HUES64 (cell line): ENCODE measurements around the gene COX4I2.
A peak's percentile ranks its signal among the peaks of the same experiment; 100 is the strongest.
"Not testable (repeated sequence)": the region's sequence is repeated elsewhere in the genome, so short reads cannot be mapped to it uniquely, and the experiment has no call there.

Source experiments
- H3K27ac ChIP-seq: 2 replicates; pipeline ENCODE4 v1.7.0; 2013; ENCODE audit warnings: low read depth, low read length, inconsistent platforms
- H3K27me3 ChIP-seq: 2 replicates; pipeline ENCODE4 v1.6.1; 2013; ENCODE audit warnings: mild to moderate bottlenecking, low read length; ENCODE audit not compliant: insufficient read depth
- H3K36me3 ChIP-seq: 2 replicates; pipeline ENCODE4 v1.6.1; 2013; ENCODE audit warnings: mild to moderate bottlenecking, low read length; ENCODE audit not compliant: insufficient read depth
- H3K4me1 ChIP-seq: 2 replicates; pipeline ENCODE4 v1.6.1; 2013; ENCODE audit warnings: mild to moderate bottlenecking, low read length, moderate library complexity; ENCODE audit not compliant: insufficient read depth
- H3K4me3 ChIP-seq: 2 replicates; pipeline ENCODE4 v1.5.1; 2013; ENCODE audit warnings: mild to moderate bottlenecking, low read length, moderate library complexity
- H3K9ac ChIP-seq: 2 replicates; pipeline ENCODE4 v1.6.1; 2013; ENCODE audit warnings: mild to moderate bottlenecking, low read depth, low read length
- H3K9me3 ChIP-seq: 2 replicates; pipeline ENCODE4 v1.6.1; 2013; ENCODE audit warnings: low read depth, low read length; ENCODE audit not compliant: insufficient read depth
- WGBS: fragments of 150-250, 120-280 bp; methylation state at CpG from one replicate; pipeline ENCODE4 v1.1.7; 2013; ENCODE audit warnings: missing lambda C conversion rate; 5-methylcytosine and 5-hydroxymethylcytosine counted together

COX4I2 gene

DNA sequence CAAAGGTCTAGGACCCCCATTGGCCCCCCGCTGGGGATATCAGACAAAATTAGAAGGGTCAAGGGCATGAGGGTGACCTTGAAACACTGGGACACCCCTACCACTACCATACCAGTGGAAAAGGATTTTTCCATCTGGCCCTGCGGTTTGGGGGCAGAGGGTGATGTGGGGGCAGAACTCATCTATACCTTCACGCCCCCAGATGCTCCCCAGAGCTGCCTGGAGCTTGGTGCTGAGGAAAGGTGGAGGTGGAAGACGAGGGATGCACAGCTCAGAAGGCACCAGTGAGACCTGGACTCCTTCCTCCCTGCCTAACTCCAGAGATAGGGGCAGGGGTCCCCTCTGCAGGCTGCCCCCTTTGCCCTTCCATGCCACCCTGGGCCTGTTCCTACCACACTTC lies 1.1 kb downstream of the COX4I2 start:
- no peaks in the 10 kb centered on the region for H3K9me3 ChIP-seq
- WGBS, result 100% methylated on average over 2 of the region's 4 CpGs
- H3K27me3 ChIP-seq, result no peaks in the 10 kb centered on the region
- no peaks in the 10 kb centered on the region for H3K36me3 ChIP-seq
- H3K27ac ChIP-seq, result no peak overlapping the region
- H3K4me1 ChIP-seq, result peaks cover 5% of the 10 kb centered on the region; the same call in 1 of the 2 replicates
- H3K4me3 ChIP-seq, result no peak overlapping the region
- H3K9ac ChIP-seq, result no peak overlapping the region

DNA sequence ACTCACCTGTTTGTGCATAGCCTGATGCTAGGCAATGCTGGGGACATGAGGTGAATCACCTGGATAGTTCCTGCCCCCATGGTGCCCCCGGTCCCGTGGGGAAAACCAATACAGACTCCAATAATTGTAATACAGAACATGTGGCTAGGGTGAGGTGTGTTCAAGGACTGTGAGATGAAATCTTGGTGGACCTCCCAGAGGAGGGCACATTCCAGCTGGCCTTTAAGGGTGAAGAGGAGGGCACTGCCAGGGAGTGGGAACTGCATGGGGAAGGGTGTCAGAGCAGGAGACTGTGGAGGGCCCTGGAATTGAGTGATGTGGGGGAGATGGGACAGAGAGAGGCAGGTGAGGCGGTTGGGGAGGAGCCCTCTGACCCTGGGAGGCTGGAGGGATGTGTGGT lies 2.5 kb downstream of the COX4I2 start:
- WGBS, result 81% methylated on average over 3 of the region's 3 CpGs
- no peak overlapping the region for H3K27ac ChIP-seq
- no peaks in the 10 kb centered on the region for H3K36me3 ChIP-seq
- H3K4me1 ChIP-seq, result peaks cover 5% of the 10 kb centered on the region; the same call in 1 of the 2 replicates
- no peak overlapping the region for H3K9ac ChIP-seq
- H3K4me3 ChIP-seq, result no peak overlapping the region
- H3K9me3 ChIP-seq, result no peaks in the 10 kb centered on the region
- H3K27me3 ChIP-seq, result no peaks in the 10 kb centered on the region

DNA sequence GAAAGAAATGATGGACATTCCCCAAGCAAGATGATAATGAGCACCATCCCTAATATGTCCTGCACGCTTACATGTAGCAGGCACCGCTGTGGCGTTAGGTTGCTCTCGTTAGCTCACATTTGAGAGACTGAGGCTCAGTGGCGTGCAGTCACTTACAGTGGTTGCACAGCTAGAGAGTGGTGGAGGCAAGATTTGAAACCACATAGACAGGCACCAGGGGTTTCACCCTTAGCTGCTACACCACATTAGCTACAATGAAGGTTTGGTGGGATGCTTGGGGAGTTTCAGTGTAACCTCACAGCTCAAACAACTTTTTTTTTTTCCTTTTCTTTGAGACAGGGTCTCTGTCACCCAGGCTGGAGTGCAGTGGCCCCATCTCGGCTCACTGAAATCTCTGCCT lies 3.7 kb downstream of the COX4I2 start:
- H3K9ac ChIP-seq, result no peak overlapping the region
- no peaks in the 10 kb centered on the region for H3K9me3 ChIP-seq
- no peaks in the 10 kb centered on the region for H3K27me3 ChIP-seq
- H3K36me3 ChIP-seq, result no peaks in the 10 kb centered on the region
- no peak overlapping the region for H3K27ac ChIP-seq
- WGBS, result 94% methylated on average over 6 of the region's 6 CpGs
- no peak overlapping the region for H3K4me3 ChIP-seq
- peaks cover 5% of the 10 kb centered on the region; the same call in 1 of the 2 replicates for H3K4me1 ChIP-seq

DNA sequence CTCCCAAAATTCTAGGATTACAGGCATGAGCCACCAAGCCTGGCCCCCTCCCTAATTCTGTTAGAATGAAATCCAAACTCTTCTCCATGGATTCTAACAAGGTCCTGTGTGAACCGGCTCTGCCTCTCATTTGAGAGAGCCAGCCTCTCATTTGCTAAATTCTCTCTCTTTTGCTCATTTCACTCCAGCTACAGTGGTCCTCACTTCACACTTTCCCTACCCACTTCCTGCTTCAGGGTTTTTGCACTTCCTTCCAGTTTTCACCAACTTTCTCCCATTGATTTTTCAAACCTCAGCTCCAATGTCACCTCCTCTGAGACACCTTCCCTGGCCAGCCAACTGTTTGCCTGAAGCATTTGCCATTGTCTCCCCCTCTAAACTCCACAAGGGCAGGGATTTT lies 5.1 kb downstream of the COX4I2 start:
- no peak overlapping the region for H3K27ac ChIP-seq

DNA sequence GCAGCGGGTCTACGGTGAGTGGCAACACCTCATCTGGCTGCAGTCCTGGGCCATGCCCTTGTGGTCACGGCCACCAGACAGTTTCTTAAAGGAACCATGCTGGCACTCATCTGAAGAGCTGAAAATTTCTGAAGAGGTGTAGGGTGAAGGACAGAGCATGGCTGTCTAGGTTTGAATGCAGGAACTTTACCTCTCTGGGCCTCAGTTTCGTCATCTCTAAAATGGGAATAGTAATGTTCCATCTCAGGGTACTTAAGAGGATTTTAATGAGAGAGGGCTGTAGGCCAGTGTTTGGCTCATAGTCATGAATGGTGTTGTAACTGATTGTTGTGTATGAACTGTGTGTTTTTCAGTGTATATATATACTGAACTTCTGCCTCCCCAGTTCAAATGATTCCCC lies 5.8 kb downstream of the COX4I2 start:
- no peak overlapping the region for H3K9ac ChIP-seq
- no peak overlapping the region for H3K27ac ChIP-seq
- H3K4me1 ChIP-seq, result peaks cover 1% of the 10 kb centered on the region; the same call in 1 of the 2 replicates
- H3K27me3 ChIP-seq, result no peaks in the 10 kb centered on the region
- H3K9me3 ChIP-seq, result no peaks in the 10 kb centered on the region
- no peaks in the 10 kb centered on the region for H3K36me3 ChIP-seq
- WGBS, result 97% methylated on average over 4 of the region's 4 CpGs
- H3K4me3 ChIP-seq, result no peak overlapping the region

More for the DNA sequence above, 5.1 kb downstream of the COX4I2 start:
- H3K4me1 ChIP-seq, result peaks cover 5% of the 10 kb centered on the region; the same call in 1 of the 2 replicates
- no peak overlapping the region for H3K9ac ChIP-seq
- 91% methylated on average over 1 of the region's 1 CpG for WGBS
- no peaks in the 10 kb centered on the region for H3K27me3 ChIP-seq
- H3K4me3 ChIP-seq, result no peak overlapping the region
- H3K9me3 ChIP-seq, result no peaks in the 10 kb centered on the region
- no peaks in the 10 kb centered on the region for H3K36me3 ChIP-seq

DNA sequence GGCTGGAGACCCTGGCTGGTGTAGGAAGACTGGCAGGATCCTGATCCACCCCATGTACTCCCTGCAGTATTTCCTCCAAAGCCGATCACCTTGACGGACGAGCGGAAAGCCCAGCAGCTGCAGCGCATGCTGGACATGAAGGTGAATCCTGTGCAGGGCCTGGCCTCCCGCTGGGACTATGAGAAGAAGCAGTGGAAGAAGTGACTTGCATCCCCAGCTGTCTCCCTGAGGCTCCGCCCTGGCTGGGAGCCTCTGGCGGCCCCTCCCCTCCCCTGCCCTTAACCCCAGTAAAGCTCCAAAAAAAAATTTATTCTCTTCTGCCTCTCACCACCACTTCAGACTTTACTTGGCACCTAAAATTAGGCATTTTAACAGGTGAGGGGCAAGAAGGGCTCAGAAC lies 7.0 kb downstream of the COX4I2 start:
- WGBS, result 86% methylated on average over 8 of the region's 8 CpGs
- no peaks in the 10 kb centered on the region for H3K9me3 ChIP-seq

DNA sequence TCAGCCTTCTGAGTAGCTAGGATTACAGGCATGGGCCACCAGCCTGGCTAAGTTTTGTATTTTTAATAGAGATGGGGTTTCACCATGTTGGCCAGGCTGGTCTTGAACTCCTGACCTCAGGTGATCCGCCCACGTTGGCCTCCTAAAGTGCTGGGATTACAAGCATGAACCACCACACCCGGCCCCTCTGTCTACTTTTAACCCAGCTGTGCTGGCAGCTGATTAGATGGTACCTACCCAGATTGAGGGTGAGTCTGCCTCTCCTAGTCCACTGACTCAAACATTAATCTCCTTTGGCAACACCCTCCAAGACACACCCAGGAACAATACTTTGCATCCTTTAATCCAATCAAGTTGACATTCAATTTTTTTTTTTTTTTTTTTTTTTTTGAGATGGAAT lies 10.4 kb downstream of the COX4I2 start:
- H3K4me3 ChIP-seq, H3K36me3 ChIP-seq, H3K27me3 ChIP-seq, H3K9me3 ChIP-seq, H3K9ac ChIP-seq, H3K27ac ChIP-seq, H3K4me1 ChIP-seq: not testable (repeated sequence)
- 94% methylated on average over 3 of the region's 3 CpGs for WGBS

More for the DNA sequence above, 7.0 kb downstream of the COX4I2 start:
- no peak overlapping the region for H3K9ac ChIP-seq
- H3K4me3 ChIP-seq, result no peak overlapping the region
- H3K27me3 ChIP-seq, result no peaks in the 10 kb centered on the region
- H3K27ac ChIP-seq, result no peak overlapping the region
- H3K36me3 ChIP-seq, result no peaks in the 10 kb centered on the region
- no peaks in the 10 kb centered on the region for H3K4me1 ChIP-seq

DNA sequence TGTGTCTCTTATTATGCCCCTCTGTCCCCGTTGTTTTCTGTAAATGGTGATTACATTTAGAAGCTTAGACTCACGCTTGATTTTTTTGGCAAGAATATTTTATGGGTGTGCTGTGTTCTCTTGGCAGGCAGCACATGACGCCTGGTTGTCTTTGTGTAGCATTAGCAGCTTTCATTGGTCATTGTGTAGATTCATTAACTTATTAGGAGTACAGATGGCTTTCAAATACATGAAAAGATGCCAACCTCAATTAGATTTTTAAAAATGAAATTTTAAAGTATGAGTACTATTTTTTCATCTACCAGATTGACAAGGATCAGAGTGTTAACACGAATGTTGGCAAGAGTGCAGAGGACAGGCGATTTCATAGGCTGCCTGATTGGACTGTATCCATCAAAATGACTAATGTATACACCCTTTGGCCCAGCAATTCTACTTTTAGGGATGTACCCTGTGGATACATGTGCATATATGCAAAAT lies 15.2 kb downstream of the COX4I2 start:
- Histone ChIP-seq H3K27me3 (no peaks in the 10 kb centered on the region), H3K4me3 (no peak overlapping the region), H3K4me1 (no peaks in the 10 kb centered on the region), H3K27ac (no peak overlapping the region), H3K36me3 (no peaks in the 10 kb centered on the region), H3K9me3 (no peaks in the 10 kb centered on the region), H3K9ac (no peak overlapping the region)
- WGBS, result 90% methylated on average over 5 of the region's 5 CpGs

DNA sequence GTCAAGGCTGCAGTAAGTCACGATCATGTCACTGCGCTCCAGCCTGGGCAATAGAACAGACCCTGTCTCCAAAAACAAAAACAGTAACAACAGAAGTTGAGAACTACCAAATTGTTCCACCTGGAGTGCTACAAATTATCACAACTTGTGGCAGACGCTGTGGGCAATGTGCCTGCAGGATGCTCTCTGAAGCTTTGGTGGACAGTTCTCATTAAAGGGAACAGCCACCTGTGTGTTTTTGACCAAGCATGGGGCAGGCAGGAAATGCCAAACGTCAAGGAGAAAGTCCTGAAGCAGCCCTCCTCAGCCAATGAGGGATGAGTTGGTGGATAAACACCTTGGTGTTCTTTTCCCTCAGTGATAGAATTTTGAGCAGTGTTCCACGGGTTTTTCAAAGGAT lies 15.8 kb downstream of the COX4I2 start:
- WGBS, result 68% methylated on average over 5 of the region's 5 CpGs
- no peak overlapping the region for H3K27ac ChIP-seq
- H3K4me3 ChIP-seq, result no peak overlapping the region
- no peaks in the 10 kb centered on the region for H3K9me3 ChIP-seq
- H3K4me1 ChIP-seq, result no peaks in the 10 kb centered on the region
- H3K36me3 ChIP-seq, result no peaks in the 10 kb centered on the region
- no peaks in the 10 kb centered on the region for H3K27me3 ChIP-seq
- H3K9ac ChIP-seq, result no peak overlapping the region

DNA sequence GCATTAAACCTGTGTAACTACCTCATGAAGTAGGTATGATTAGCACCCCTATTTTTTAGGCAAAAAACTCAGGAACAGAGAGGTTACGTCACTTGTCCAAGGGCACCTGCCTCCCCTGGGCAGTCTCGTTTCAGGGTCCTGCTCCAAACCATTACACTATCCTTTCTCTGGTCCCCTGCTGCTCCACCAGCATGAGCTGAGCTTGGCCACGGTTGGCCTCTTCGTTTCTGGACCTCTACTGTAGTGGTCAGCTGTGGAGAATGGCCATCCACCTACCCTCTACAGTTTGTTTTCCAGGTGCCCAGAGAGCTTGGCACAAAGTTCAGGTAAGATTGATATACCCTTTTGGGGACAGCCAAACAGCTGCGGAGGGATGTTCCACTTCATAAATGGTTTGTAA lies 16.8 kb downstream of the COX4I2 start:
- H3K9ac ChIP-seq, result no peak overlapping the region
- H3K27me3 ChIP-seq, result no peaks in the 10 kb centered on the region
- 83% methylated on average over 4 of the region's 5 CpGs for WGBS
- no peaks in the 10 kb centered on the region for H3K4me1 ChIP-seq
- no peak overlapping the region for H3K4me3 ChIP-seq
- H3K27ac ChIP-seq, result no peak overlapping the region
- H3K9me3 ChIP-seq, result no peaks in the 10 kb centered on the region
- no peaks in the 10 kb centered on the region for H3K36me3 ChIP-seq

DNA sequence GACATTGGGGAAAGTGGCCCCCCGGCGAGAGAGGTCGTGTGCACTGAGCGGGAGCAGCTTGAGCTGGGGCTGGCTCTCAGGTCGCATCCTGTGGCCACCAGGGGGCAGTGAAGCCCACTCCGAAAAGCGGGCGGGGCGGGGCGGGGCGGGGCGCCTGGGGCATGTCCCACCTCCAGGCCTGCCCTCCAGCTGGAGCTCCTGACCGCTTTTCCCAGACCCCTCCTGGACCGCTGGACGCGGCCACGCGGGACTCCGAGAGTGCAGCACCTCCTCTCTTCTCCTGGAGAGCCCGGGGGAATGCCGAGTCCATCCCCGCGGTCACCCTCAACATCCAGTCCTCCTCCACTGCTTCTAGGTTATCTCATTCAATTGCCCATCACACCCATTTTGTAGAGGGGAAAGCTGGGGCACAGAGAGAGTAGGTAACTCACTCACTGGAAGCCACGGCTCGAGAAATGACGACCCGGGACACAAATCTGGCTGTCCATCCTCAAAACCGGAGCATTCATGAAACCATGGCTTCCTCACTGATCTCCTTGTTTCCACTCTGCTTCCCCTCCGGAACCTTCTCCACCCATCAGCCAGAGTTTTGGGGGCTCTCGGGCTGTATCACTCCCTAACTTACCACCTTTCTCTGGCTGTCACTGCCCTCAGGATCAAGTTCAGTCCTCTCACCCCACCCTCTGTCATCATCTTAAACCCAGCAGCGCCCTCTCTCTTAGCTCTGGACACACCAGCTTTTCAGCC lies 24.1 kb downstream of the COX4I2 start:
- no peak overlapping the region for H3K9ac ChIP-seq
- peaks cover 14% of the 10 kb centered on the region for H3K36me3 ChIP-seq
- WGBS, result 9% methylated on average over 31 of the region's 31 CpGs
- no peaks in the 10 kb centered on the region for H3K9me3 ChIP-seq
- 0 out of 2 replicates have a peak, but pooled peaks cover 5% of the 10 kb centered on the region for H3K4me1 ChIP-seq
- H3K4me3 ChIP-seq, result peak overlapping the region; percentile 49
- no peaks in the 10 kb centered on the region for H3K27me3 ChIP-seq
- H3K27ac ChIP-seq, result no peak overlapping the region
